Fibroblast of the aortic adventitia (primary cell): ENCODE measurements around the gene FAM53B. TPM values are rescaled to one million over a fixed set of nuclear protein-coding genes. Genes with fewer than 3 reads are reported as not detected.

Experiments
- DNase-seq: peaks from one replicate; pipeline ENCODE4 v3.0.0-alpha.2; 2010; ENCODE audit warnings: low read depth
- H3K4me3 ChIP-seq: 2 replicates; pipeline ENCODE4 v1.5.1; 2011; ENCODE audit warnings: low read depth, mild to moderate bottlenecking, control low read depth, low read length, moderate library complexity
- total RNA-seq: library from RNA; depleted of rRNA; stranded (reverse); fragments of >200 nt; gene quantifications from 2 replicates; pipeline ENCODE4 v1.2.3, GENCODE V29; 2012; ENCODE audit warnings: low replicate concordance
- TF ChIP-seq, protein P1 (sequence below): IDR thresholded peaks from 2 replicates; pipeline ENCODE4 v1.5.1; 2011; ENCODE audit warnings: mild to moderate bottlenecking, low read length, control low read depth, inconsistent platforms; ENCODE audit not compliant: insufficient read depth

Gene FAM53B
- total RNA-seq, 1 donor, result 9.2 TPM

DNA sequence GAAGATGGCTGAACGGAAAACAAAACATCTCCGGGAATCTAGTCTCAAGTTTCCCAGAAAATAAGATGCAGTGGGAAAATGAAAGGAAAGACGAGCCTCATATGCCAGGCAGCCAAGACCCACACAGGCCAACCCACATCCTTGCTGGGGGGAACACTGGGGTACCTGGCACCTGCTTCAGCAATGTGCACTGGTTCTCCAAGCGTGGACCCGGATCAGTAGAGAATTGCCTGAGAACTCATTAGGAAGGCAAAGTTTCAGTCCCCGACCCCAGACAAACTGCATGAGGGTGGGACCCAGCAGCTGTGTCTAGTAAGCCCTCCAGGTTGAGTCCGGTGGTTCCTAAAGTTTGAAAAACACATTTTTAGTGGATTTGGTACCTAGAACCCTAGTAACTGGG is 18.4 kb downstream of the FAM53B start:
- DNase-seq, result no peak
- H3K4me3 ChIP-seq, result no peak overlapping the region
- TF ChIP-seq, protein P1, sequence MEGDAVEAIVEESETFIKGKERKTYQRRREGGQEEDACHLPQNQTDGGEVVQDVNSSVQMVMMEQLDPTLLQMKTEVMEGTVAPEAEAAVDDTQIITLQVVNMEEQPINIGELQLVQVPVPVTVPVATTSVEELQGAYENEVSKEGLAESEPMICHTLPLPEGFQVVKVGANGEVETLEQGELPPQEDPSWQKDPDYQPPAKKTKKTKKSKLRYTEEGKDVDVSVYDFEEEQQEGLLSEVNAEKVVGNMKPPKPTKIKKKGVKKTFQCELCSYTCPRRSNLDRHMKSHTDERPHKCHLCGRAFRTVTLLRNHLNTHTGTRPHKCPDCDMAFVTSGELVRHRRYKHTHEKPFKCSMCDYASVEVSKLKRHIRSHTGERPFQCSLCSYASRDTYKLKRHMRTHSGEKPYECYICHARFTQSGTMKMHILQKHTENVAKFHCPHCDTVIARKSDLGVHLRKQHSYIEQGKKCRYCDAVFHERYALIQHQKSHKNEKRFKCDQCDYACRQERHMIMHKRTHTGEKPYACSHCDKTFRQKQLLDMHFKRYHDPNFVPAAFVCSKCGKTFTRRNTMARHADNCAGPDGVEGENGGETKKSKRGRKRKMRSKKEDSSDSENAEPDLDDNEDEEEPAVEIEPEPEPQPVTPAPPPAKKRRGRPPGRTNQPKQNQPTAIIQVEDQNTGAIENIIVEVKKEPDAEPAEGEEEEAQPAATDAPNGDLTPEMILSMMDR, result no peak

DNA sequence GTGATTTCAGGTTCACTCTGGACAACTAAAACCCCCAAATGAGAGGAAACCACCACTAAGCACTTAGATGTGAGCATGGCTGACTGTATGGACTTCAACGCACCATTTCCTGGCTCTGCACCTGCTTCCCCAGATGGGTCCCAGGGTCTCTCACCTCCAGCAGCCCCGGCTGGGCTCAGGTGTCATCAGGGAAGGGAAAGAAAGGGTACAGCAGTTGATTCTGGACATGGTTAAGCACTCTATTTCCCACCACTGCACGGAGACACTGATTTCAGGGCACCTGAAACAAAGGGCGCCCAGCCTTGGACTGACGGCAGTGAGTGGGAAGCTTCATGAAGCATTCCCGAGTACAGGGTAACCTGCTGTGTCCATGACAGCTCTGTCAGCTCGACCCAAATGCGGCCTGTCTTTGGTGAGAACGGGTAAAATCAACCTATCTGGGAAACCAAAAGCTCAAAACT is 19.0 kb downstream of the FAM53B start:
- TF ChIP-seq, protein P1, result no peak
- no peak for DNase-seq
- no peak overlapping the region for H3K4me3 ChIP-seq

DNA sequence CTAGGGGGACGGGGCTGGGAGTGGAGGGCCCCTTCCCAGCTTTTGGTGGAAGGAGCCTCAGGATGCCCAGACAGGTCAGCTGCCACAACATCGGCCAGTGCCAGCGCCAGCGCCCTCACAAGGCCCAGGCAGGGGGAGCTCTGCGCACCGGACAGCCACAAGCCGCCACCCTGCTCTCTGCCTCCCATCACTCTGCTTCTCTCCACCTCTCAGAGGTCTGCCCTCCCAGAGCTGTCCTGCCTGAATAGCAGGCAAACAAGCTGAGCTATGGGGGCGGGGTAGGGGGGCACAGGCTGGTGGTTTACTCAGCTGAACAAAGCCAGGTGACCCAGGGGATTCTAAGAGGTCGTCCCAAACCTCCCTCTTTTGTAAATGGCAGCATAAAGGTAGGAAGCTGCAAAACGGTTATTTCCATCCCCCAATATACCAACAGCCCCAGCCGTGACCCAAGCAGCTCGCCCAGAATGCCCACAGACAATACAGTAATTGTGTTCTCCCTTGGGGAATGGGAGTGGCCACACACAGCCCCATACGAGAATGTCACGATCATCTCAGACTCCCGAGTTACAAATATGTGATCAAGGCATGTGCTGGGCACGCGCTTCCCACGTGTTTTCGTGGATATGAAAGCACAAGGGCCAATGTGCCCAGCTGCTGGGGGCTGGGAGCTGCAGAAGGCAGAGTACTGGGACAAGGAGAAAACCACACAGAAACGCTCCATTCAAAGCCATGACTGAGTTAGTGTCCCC is 19.7 kb downstream of the FAM53B start:
- TF ChIP-seq, protein P1, result no peak
- DNase-seq, result no peak
- no peak overlapping the region for H3K4me3 ChIP-seq

DNA sequence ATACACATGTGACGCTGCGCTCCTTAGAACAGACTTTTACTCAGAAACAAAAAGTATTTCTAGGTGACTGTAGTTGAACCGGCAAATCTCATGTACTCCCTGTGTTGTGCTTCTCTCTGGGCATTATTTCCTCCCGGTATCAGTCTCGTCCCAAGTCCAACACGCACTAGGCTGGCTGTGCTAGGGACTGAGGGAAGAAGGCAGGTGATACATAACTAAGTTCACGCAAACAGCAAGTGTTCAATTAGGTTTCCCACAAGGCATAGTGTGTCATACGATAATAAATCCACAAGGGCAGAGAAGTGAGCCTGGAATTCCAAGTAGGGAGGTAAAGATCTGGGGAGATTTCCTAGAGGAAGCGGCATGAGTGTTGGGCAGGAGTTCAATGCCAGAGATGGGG is 20.4 kb downstream of the FAM53B start:
- TF ChIP-seq, protein P1, result no peak
- DNase-seq, result no peak
- H3K4me3 ChIP-seq, result no peak overlapping the region

DNA sequence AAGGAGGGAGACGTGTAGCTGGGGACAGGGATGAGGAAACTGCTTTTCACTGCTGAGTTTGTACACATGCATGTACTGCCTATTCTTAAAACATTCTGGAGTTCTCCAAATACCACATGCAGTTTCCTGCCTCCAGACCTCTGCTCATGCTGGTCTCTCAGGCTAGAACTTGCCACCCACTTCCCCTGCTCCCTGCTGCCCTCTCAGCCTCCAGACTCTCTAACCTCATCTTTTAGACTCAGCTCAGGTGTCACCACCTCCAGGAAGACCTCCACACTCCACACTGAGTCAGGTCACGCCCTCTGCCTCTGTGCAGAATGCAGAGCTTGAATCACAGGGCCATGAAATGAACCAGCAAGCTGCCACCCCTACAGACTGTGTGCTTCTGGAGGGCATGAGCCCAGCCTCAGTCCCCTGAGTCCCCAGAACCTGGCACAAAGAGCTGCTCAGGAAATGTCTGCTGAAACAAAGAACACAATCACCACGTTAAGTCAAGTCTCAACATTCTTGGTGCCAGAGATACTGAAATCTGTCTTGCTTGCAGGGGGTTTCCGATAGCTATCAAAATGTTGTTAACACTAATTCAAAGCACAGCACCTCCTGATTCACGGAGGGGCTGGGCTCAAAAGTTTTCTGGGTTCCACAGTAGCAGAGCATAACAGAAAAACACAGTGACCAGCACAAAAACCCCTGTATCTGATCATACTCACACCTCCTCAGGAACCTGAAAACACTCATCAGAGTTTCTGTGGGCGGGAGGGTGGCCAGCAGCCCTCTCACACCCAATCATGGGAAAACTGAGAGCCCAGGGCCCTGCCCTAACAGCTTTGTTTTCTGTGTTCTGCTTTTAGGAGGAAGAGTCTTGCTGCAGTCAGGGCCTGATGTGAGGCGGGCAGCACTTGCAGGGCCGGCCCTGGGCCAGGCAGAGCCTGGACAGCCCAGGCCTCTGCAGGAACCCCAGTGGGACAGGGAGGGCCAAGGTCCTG is 21.1 kb downstream of the FAM53B start:
- TF ChIP-seq, protein P1, result no peak
- no peak overlapping the region for H3K4me3 ChIP-seq
- no peak for DNase-seq

DNA sequence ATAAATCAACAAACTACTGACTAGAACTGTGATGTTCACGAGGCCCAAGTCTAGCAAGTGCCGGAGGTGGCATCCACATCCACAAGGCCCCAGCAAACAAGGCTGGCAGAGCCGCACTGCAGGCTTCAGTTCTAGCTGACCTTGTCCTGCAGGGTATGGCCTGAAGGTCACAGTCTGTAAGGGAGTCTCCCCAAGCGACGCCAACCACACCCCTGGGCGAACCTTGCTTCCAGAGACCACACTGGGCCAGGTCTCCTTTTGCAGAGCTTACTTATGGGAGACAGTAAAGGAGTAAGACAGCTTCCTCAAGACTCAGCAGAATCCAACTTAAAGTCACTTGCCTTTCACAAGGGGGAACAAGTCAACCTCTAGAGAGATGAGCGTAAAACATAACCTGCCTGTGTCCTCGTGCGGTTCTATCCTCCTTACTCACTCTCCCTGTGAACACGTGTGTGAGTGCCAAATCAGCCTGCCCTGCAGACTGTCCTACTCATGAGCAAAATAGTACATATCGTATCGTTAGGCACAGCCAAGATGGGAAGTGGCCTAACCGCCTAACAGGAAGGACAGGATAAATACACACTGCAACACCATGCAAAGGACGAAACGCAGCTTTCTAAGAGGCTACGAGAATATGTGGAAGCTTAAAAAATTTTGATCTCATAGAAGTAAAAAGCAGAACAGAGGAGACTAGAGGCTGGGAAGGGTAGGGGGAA is 22.7 kb downstream of the FAM53B start:
- no peak overlapping the region for H3K4me3 ChIP-seq
- TF ChIP-seq, protein P1, result no peak
- no peak for DNase-seq
